ENCODE measurements around the gene EXPH5.

Gene EXPH5

GRCh38 chr11:108511851-108512474 is 81.6 kb downstream of the EXPH5 start:
- DNase-seq = no peak

GRCh38 chr11:108508653-108509593 is 84.6 kb downstream of the EXPH5 start:
- DNase-seq = no peak

DNA sequence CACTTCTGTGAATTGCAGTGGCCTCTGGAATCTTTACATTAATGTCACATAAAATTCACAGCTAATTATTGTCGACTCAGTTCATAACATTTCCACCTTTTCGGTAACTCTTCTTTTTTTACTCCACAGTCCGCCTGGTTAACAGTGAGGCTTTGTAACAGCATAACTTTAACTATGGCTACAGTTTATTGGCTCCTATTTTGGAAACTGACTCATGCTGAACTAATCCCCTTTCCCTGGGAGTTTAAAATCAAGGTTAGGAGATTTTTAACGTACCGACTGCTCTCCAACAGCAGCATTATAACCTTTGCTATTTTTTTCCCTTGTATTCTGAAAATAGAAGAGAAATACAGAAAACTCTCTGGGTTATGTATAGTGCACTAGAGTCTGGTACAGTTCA is 92.2 kb downstream of the EXPH5 start:
- no peak for DNase-seq

- DNase-seq = no peak
Observed at GRCh38 chr11:108500721-108501120, 92.8 kb downstream of the EXPH5 start.

DNA sequence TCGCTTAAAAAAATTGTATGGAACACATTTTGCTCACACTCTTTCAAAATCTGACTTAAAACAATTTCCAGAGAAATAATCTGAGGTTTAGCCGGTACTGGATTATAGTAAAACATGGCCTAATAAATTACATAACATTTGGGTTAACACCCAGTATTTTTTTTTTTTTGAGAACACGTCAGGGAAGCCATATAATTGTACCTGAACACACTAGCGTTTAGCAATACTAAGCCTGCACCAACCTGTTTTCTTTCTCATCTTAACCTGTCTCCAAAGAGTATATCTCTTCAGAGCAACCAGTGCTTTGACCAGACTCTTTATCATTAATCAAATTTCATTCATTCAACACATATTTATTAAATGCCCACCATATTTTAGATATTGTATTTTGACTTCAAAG is 93.4 kb downstream of the EXPH5 start:
- no peak for DNase-seq

- DNase-seq = no peak
Observed at GRCh38 chr11:108498816-108499408, 94.7 kb downstream of the EXPH5 start.

DNA sequence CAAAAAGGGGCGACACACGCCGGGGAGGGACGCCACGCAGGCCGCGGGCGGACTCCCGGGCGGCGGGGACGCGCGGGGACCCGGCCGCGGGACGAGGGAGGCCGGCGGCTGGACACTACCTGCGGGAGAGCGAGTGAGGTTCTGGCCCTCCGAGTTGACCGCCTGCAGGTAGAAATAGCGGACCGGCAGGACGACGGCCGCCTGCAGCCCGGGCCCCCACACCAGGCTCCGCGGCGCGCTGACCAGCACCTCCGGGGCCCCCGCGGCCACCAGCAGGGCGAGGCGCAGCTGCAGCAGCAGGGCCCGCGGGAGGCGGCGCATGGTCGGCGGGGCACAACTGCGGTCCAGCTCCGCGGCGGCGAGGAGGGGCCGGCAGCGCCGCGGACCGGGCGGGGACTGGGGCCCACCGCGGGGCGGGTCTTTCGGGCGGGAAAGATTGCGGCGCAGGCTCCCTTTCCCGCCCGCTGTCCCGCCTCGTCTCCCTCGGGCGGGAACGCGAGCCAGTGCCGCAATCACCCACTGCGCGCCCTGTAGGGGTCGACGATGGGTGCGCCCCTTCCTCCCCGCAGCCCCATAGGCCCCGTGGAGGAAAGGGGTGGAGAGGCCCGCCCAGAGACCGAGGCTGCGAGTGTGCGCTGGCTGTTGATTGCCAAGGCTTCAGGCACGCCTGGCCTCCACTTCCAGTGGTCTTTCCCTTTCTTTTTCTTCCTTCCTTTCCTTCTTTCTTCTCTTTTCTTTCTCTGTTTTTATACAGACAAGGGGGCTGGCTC is 95.3 kb downstream of the EXPH5 start, which contains the start of gene POGLUT3:
Gene POGLUT3, minus strand, starts transcription at position 339 of the 770 bp plus-strand sequence. Its CDS starts 18 bp downstream, at position 321.
- DNase-seq = peak; percentile 26

GRCh38 chr11:108497317-108498045 is 96.1 kb downstream of the EXPH5 start:
- DNase-seq = peak; percentile 64

- no peak for DNase-seq
Observed at GRCh38 chr11:108496643-108497256, 96.8 kb downstream of the EXPH5 start.

DNA sequence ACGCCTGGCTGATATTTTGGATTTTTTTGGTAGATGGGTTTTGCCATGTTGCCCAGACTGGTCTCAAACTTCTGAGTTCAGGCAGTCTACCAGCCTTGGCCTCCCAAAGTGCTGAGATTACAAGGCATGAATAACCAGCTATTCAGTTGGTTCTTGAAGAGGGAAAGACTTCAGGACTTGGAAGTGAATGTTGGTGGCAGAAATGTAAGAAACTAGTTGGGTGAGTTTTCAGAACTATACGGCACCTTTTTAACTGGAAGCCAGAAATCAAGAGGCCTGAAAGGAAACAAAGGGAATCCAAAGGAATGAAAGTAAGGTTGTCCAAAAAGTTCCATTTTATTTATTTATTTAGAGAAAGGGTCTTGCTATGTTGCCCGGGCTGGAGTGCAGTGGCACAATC is 98.2 kb downstream of the EXPH5 start:
- DNase-seq = no peak

- no peak for DNase-seq
Observed at GRCh38 chr11:108494182-108494581, 99.4 kb downstream of the EXPH5 start.

GRCh38 chr11:108491936-108492335 is 101.6 kb downstream of the EXPH5 start:
- DNase-seq = no peak

DNA sequence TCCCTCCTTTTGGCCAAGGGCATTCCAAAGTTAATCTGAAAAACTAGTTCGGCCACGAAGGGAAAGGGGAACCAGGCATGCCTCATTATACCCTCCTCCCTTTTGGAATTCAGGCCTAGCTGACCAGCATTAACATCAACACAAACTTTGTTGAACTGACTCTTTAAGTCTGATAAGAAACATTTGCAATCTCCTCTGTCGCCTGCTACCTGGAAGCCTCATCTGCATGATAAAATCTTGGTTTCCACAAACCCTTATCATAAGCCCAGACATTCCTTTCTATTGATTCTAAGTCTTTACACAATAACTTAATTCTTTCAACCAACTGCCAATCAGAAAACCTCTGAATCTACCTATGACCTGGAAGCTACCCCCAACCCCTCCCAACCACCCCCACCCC is 106.7 kb downstream of the EXPH5 start:
- no peak for DNase-seq

- no peak for DNase-seq
Observed at GRCh38 chr11:108486331-108486730, 107.2 kb downstream of the EXPH5 start.

DNA sequence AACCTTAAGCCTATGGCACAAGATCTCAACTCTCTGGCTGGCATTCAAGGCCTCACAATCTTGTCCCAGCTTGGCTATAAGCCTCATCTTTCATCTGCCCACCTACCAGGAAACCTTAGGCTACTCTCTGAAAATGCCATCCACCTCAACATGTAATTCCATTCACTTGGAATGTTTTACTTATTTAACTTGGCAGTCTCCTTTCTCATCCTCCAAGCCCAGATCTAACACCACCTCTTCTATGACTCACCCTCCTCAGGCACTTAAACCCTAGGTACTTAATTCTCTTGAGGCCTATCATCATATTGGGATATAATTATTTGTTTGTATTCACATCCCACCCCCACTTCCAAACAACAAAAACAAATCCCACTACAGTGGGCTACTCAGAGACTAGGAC is 110.4 kb downstream of the EXPH5 start:
- no peak for DNase-seq

GRCh38 chr11:108474664-108475463 is 118.7 kb downstream of the EXPH5 start:
- no peak for DNase-seq

DNA sequence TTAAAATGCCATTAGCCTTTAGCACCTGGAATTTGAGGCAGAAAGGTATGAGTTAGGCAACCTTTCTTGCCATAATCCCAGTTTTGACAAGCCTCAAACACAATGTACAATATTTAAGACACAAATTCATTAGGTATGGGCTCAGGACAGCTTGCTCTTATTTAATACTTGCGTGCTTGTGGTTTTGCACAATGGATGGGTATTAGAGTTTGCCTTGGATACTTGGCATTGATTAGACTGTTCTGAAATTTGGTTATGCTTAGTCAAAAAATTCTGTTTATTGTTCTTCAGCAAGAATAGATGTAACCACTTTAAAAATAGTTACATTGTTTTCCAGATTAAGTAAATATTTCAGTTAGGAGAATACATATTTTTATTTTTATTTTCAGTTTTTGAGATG is 120.9 kb downstream of the EXPH5 start:
- no peak for DNase-seq

GRCh38 chr11:108468478-108468864 is 125.1 kb downstream of the EXPH5 start:
- DNase-seq = no peak

- peak; percentile 91 for DNase-seq
Observed at GRCh38 chr11:108467091-108467823, 126.3 kb downstream of the EXPH5 start, which contains the start of gene C11orf65. C11orf65 (minus strand) TSS chr11:108467529; CDS start chr11:108461559, 5,970 bp downstream.

GRCh38 chr11:108466405-108466804 is 127.2 kb downstream of the EXPH5 start:
- no peak for DNase-seq
